Measurements from ENCODE around the gene MARCKSL1. TPM values are rescaled to one million over a fixed set of nuclear protein-coding genes. Genes with fewer than 3 reads are reported as not detected.
"Not testable (repeated sequence)": the region's sequence is repeated elsewhere in the genome, so short reads cannot be mapped to it uniquely, and the experiment has no call there.

Gene MARCKSL1
- total RNA-seq: 51.8 TPM
- long read RNA-seq, transcript MARCKSL1-201 (2 exons, 1,699 nt): major isoform, 21 of 31 reads
- long read RNA-seq, partial matches to known transcripts: 3 of 31 reads
- long read RNA-seq, other reads (novel, unspliced or antisense): 7 of 31 reads

- DNase-seq (ENCODE audit: low spot score): peak; percentile 94
Measured at GRCh38 chr1:32335790-32336590, at the start of gene MARCKSL1. Gene MARCKSL1, minus strand, starts transcription at chr1:32336233. Its CDS starts 200 bp downstream, at chr1:32336033.

GRCh38 chr1:32380057-32380456 is 44.0 kb upstream of the MARCKSL1 start:
- no peak for DNase-seq (ENCODE audit: low spot score)

GRCh38 chr1:32377541-32378220 is 41.6 kb upstream of the MARCKSL1 start:
- DNase-seq (ENCODE audit: low spot score): no peak

GRCh38 chr1:32376199-32376598 is 40.2 kb upstream of the MARCKSL1 start:
- no peak for DNase-seq (ENCODE audit: low spot score)

- no peak for DNase-seq (ENCODE audit: low spot score)
Measured at GRCh38 chr1:32373996-32374592, 38.1 kb upstream of the MARCKSL1 start.

- no peak for DNase-seq (ENCODE audit: low spot score)
Measured at GRCh38 chr1:32372149-32372756, 36.2 kb upstream of the MARCKSL1 start.

- DNase-seq (ENCODE audit: low spot score): no peak
Measured at GRCh38 chr1:32367912-32368635, 32.0 kb upstream of the MARCKSL1 start.

- no peak for DNase-seq (ENCODE audit: low spot score)
Measured at GRCh38 chr1:32365445-32365844, 29.4 kb upstream of the MARCKSL1 start.

- no peak for DNase-seq (ENCODE audit: low spot score)
Measured at GRCh38 chr1:32364836-32365235, 28.8 kb upstream of the MARCKSL1 start.

GRCh38 chr1:32363713-32364112 is 27.7 kb upstream of the MARCKSL1 start:
- no peak for DNase-seq (ENCODE audit: low spot score)

GRCh38 chr1:32362474-32363313 is 26.7 kb upstream of the MARCKSL1 start, which contains the start of the genes FAM229A and TSSK3:
Gene FAM229A, minus strand, starts transcription at chr1:32362485. Its CDS starts 394 bp downstream, at chr1:32362091.
Gene TSSK3, plus strand, starts transcription at chr1:32362539. Its CDS starts 163 bp downstream, at chr1:32362702.
- DNase-seq (ENCODE audit: low spot score): no peak

GRCh38 chr1:32361674-32362473 is 25.8 kb upstream of the MARCKSL1 start:
- peak; percentile 92 for DNase-seq (ENCODE audit: low spot score)

GRCh38 chr1:32361308-32361673 is 25.3 kb upstream of the MARCKSL1 start:
- no peak for DNase-seq (ENCODE audit: low spot score)

GRCh38 chr1:32358435-32358834 is 22.4 kb upstream of the MARCKSL1 start:
- no peak for DNase-seq (ENCODE audit: low spot score)

- DNase-seq (ENCODE audit: low spot score): no peak
Measured at GRCh38 chr1:32357614-32358013, 21.6 kb upstream of the MARCKSL1 start.

- DNase-seq (ENCODE audit: low spot score): no peak
Measured at GRCh38 chr1:32356478-32356877, 20.4 kb upstream of the MARCKSL1 start.

GRCh38 chr1:32355778-32356177 is 19.7 kb upstream of the MARCKSL1 start:
- not testable (repeated sequence) for DNase-seq (ENCODE audit: low spot score)

GRCh38 chr1:32353886-32354570 is 18.0 kb upstream of the MARCKSL1 start:
- no peak for DNase-seq (ENCODE audit: low spot score)
